ENCODE results near the gene CPXM1. TPM values are rescaled to one million over a fixed set of nuclear protein-coding genes. Genes with fewer than 3 reads are reported as not detected.

CPXM1 gene
- total RNA-seq, 1 experiment from 2014 or later: 0.17 TPM

DNA sequence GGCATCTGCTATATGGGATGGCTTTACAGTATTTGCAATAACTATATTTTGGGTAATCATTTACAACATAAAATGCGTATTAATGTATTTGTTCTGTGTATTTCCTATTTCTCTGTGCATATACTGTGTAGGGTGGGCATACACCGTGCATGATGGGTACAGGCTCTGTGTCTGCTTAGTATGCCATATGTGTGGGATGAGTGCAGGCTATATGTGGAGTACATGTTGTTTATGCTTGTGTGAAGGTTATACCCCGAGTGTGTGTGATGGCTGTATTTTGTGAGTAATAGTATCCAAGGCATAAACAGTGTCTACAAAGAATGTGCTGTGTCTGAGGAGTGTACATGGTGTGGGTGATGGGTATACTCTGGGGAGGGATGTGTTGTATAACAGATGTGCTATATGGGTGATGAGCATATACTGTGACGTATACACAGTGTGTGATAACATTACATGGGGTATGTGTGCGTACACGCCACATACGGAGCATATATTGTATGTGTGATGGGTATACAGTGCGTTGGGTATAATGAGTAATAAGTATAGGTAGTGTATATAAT is 52.7 kb downstream of the CPXM1 start:
- no peaks in the 10 kb centered on the region for H4K20me1 ChIP-seq (ENCODE audit: insufficient read depth)
- no peaks in the 10 kb centered on the region for H3K9me3 ChIP-seq (ENCODE audit: control insufficient read depth in 1 of 2, insufficient read depth in 1 of 2, low read depth in 1 of 2, low read length in 2 of 2)
- TF ChIP-seq, protein P1, sequence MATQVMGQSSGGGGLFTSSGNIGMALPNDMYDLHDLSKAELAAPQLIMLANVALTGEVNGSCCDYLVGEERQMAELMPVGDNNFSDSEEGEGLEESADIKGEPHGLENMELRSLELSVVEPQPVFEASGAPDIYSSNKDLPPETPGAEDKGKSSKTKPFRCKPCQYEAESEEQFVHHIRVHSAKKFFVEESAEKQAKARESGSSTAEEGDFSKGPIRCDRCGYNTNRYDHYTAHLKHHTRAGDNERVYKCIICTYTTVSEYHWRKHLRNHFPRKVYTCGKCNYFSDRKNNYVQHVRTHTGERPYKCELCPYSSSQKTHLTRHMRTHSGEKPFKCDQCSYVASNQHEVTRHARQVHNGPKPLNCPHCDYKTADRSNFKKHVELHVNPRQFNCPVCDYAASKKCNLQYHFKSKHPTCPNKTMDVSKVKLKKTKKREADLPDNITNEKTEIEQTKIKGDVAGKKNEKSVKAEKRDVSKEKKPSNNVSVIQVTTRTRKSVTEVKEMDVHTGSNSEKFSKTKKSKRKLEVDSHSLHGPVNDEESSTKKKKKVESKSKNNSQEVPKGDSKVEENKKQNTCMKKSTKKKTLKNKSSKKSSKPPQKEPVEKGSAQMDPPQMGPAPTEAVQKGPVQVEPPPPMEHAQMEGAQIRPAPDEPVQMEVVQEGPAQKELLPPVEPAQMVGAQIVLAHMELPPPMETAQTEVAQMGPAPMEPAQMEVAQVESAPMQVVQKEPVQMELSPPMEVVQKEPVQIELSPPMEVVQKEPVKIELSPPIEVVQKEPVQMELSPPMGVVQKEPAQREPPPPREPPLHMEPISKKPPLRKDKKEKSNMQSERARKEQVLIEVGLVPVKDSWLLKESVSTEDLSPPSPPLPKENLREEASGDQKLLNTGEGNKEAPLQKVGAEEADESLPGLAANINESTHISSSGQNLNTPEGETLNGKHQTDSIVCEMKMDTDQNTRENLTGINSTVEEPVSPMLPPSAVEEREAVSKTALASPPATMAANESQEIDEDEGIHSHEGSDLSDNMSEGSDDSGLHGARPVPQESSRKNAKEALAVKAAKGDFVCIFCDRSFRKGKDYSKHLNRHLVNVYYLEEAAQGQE (IDR thresholded peaks at IDR 0.05; ENCODE audit: low read depth): no peak
- TF ChIP-seq ZFX (IDR thresholded peaks at IDR 0.05): no peak
- TF ChIP-seq POLR2A (IDR thresholded peaks at IDR 0.05; ENCODE audit: borderline replicate concordance, extremely low read depth, insufficient read depth, insufficient read length): no peak
- no peak for TF ChIP-seq YY1 (IDR thresholded peaks at IDR 0.05; ENCODE audit: extremely low read depth, insufficient replicate concordance, low read depth, low read length)
- no peak for TF ChIP-seq CEBPB (IDR thresholded peaks at IDR 0.05; ENCODE audit: low read depth)
- no peak for TF ChIP-seq EZH2 (IDR thresholded peaks at IDR 0.05)
- POLR2A ChIA-PET: no interaction called here
- no peak overlapping the region for H3K9ac ChIP-seq (ENCODE audit: low read length)
- no peaks in the 10 kb centered on the region for H3K79me2 ChIP-seq (ENCODE audit: insufficient read depth, low read length)
- H3K36me3 ChIP-seq (ENCODE audit: control insufficient read depth in 1 of 2, insufficient read depth in 2 of 2, low read length in 2 of 2): no peaks in the 10 kb centered on the region
- H3K9me2 ChIP-seq (ENCODE audit: insufficient read depth): no peaks in the 10 kb centered on the region
- DNase-seq (ENCODE audit: low read depth, low spot score): no peak
- H3K27me3 ChIP-seq (ENCODE audit: insufficient read depth, low read length): no peaks in the 10 kb centered on the region
- no peak overlapping the region for H3K4me3 ChIP-seq (replicated peaks in 1 of 2; ENCODE audit: low read depth in 1 of 2, low read length in 2 of 2)
- BruUV-seq (replicated peaks): no TSS peak
- intact Hi-C loops (cut with micrococcal nuclease): no loop called here
- CTCF ChIA-PET: no interaction called here
- RAD21 ChIA-PET (ENCODE audit: low non-redundant PET in 1 of 2, low total read pairs in 2 of 2, uncharacterized antibody in 2 of 2, unreplicated experiment in 2 of 2): no interaction called here
- H2AFZ ChIP-seq (ENCODE audit: low read depth, low read length, poor library complexity, severe bottlenecking): no peak overlapping the region
- no peak for ATAC-seq
- peaks cover 0 to 18% of the 10 kb centered on the region in 2 experiments; a peak in 2 of 4 replicates for H3K4me1 ChIP-seq (ENCODE audit: control insufficient read depth in 1 of 2, insufficient read depth in 2 of 2, low read length in 2 of 2)
- no peak overlapping the region for H3K27ac ChIP-seq (ENCODE audit: low read depth, low read length)
- H3K4me2 ChIP-seq (ENCODE audit: low read length): no peak overlapping the region
